Astrocyte of the cerebellum (primary cell): Measurements from ENCODE around the gene OSBPL1A.
"Not testable (repeated sequence)": the region's sequence is repeated elsewhere in the genome, so short reads cannot be mapped to it uniquely, and the experiment has no call there.

Experiments used
- DNase-seq: peaks from one replicate; pipeline ENCODE4 v3.0.0-alpha.2; 2011; ENCODE audit warnings: low read depth
- H3K4me3 ChIP-seq: 2 replicates; pipeline ENCODE4 v1.5.1; 2011; ENCODE audit warnings: mild to moderate bottlenecking, low read depth, low read length, moderate library complexity
- CTCF ChIP-seq: IDR thresholded peaks from 2 replicates; pipeline ENCODE4 v1.5.1; 2012; ENCODE audit warnings: low read length, low read depth, moderate library complexity, mild to moderate bottlenecking; ENCODE audit errors: missing control alignments
- in situ Hi-C: cut with HindIII; loops from 2 replicates; pipeline ENCODE4 v1.10.0; 2017; ENCODE audit warnings: low sequenced_read_pairs

Gene OSBPL1A

GRCh38 chr18:24173997-24174396 is 223.6 kb downstream of the OSBPL1A start:
- TF ChIP-seq CTCF = no peak
- no peak overlapping the region for H3K4me3 ChIP-seq
- no peak for DNase-seq
- in situ Hi-C loops = no loop called here

- DNase-seq = no peak
- in situ Hi-C loops = no loop called here
Observed at GRCh38 chr18:24170360-24170759, 227.3 kb downstream of the OSBPL1A start.

GRCh38 chr18:24168496-24168895 is 229.1 kb downstream of the OSBPL1A start:
- TF ChIP-seq CTCF = no peak
- DNase-seq = no peak
- no peak overlapping the region for H3K4me3 ChIP-seq
- in situ Hi-C loops = no loop called here

More at GRCh38 chr18:24170360-24170759, 227.3 kb downstream of the OSBPL1A start:
- no peak for TF ChIP-seq CTCF
- H3K4me3 ChIP-seq = no peak overlapping the region

- in situ Hi-C loops = no loop called here
- no peak overlapping the region for H3K4me3 ChIP-seq
- no peak for TF ChIP-seq CTCF
- no peak for DNase-seq
Observed at GRCh38 chr18:24161304-24161703, 236.3 kb downstream of the OSBPL1A start.

GRCh38 chr18:24160086-24160485 is 237.5 kb downstream of the OSBPL1A start:
- no peak overlapping the region for H3K4me3 ChIP-seq
- no peak for DNase-seq
- in situ Hi-C loops = no loop called here
- TF ChIP-seq CTCF = no peak

GRCh38 chr18:24157855-24158254 is 239.8 kb downstream of the OSBPL1A start:
- no peak overlapping the region for H3K4me3 ChIP-seq
- DNase-seq = no peak
- in situ Hi-C loops = no loop called here
- TF ChIP-seq CTCF = no peak

GRCh38 chr18:24153397-24153796 is 244.2 kb downstream of the OSBPL1A start:
- no peak for TF ChIP-seq CTCF
- in situ Hi-C loops = no loop called here
- no peak overlapping the region for H3K4me3 ChIP-seq
- DNase-seq = no peak

- in situ Hi-C loops, DNase-seq, H3K4me3 ChIP-seq: not testable (repeated sequence)
Observed at GRCh38 chr18:24149591-24149990, 248.0 kb downstream of the OSBPL1A start.
